Upper lobe of right lung (tissue), 1 donor: ENCODE results near the gene USP31. TPM values are rescaled to one million over a fixed set of nuclear protein-coding genes. Genes with fewer than 3 reads are reported as not detected.

ENCODE experiments used
- ATAC-seq: fragments of 200-7000 bp; cut with Tn5 transposase; one replicate; pipeline ENCODE4 v1.9.1; 2020; ENCODE audit warnings: mild to moderate bottlenecking, moderate library complexity
- DNase-seq: peaks from one replicate; pipeline ENCODE4 v3.0.0-alpha.2; 2020
- H3K27ac ChIP-seq: fragments of 200-600 bp; one replicate; pipeline ENCODE4 v1.8.0; 2022
- H3K27me3 ChIP-seq: fragments of 200-600 bp; one replicate; pipeline ENCODE4 v1.8.0; 2022; ENCODE audit warnings: mild to moderate bottlenecking
- H3K36me3 ChIP-seq: fragments of 200-600 bp; one replicate; pipeline ENCODE4 v1.8.0; 2022
- H3K4me1 ChIP-seq: fragments of 200-600 bp; one replicate; pipeline ENCODE4 v1.8.0; 2022
- H3K4me3 ChIP-seq: fragments of 200-600 bp; one replicate; pipeline ENCODE4 v1.8.0; 2022; ENCODE audit warnings: mild to moderate bottlenecking
- H3K9me3 ChIP-seq: fragments of 200-600 bp; one replicate; pipeline ENCODE4 v1.8.0; 2022
- intact Hi-C: fragments of 100-400 bp; cut with DNase I; formaldehyde crosslinking; loops from one replicate; pipeline ENCODE4 v1.11.0; 2022
- total RNA-seq: library from RNA; stranded (reverse); fragmentation: NEBNext Ultra II Directional; extraction: Animal tissue kit (Norgen Biotek cat#: 25700); gene quantifications from one replicate; pipeline ENCODE4 v1.2.1, GENCODE V29; 2021
- TF ChIP-seq, protein P1 (sequence below): fragments of 200-600 bp; IDR thresholded peaks from one replicate; pipeline ENCODE4 v1.8.0; 2022; ENCODE audit warnings: antibody characterized with exemption
- donor health status: DM: no; HTN: yes; CAD: no; lungs with severe emphysema.

USP31 gene
- total RNA-seq, 1 donor from 2014 or later: 15.9 TPM

DNA sequence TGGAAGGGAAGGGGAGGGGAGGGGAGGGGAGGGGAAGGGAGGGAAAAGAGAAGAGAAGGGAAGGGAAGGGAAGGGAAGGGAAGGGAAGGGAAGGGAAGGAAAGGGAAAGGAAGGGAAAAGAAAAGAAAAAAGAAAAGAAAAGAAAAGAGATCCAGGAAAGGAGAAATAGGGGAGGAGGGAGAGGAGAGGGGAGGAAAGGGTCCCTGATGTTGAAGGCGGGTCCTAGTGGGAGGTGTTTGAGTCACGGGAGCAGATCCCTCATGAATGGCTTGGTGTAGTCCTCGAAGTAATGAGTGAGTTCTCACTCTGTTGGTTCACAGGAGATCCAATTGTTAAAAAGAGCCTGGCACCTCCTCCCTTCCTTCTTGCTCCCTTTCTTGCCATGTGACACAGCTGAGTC, 6.9 kb upstream of the USP31 start:
- Histone ChIP-seq H3K4me3 (no peak overlapping the region), H3K27ac (no peak overlapping the region), H3K36me3 (no peaks in the 10 kb centered on the region), H3K9me3 (no peaks in the 10 kb centered on the region), H3K27me3 (peaks cover 11% of the 10 kb centered on the region), H3K4me1 (no peaks in the 10 kb centered on the region)
- intact Hi-C loops: no loop called here
- no peak for ATAC-seq
- TF ChIP-seq, protein P1, sequence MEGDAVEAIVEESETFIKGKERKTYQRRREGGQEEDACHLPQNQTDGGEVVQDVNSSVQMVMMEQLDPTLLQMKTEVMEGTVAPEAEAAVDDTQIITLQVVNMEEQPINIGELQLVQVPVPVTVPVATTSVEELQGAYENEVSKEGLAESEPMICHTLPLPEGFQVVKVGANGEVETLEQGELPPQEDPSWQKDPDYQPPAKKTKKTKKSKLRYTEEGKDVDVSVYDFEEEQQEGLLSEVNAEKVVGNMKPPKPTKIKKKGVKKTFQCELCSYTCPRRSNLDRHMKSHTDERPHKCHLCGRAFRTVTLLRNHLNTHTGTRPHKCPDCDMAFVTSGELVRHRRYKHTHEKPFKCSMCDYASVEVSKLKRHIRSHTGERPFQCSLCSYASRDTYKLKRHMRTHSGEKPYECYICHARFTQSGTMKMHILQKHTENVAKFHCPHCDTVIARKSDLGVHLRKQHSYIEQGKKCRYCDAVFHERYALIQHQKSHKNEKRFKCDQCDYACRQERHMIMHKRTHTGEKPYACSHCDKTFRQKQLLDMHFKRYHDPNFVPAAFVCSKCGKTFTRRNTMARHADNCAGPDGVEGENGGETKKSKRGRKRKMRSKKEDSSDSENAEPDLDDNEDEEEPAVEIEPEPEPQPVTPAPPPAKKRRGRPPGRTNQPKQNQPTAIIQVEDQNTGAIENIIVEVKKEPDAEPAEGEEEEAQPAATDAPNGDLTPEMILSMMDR: no peak
- DNase-seq: no peak

DNA sequence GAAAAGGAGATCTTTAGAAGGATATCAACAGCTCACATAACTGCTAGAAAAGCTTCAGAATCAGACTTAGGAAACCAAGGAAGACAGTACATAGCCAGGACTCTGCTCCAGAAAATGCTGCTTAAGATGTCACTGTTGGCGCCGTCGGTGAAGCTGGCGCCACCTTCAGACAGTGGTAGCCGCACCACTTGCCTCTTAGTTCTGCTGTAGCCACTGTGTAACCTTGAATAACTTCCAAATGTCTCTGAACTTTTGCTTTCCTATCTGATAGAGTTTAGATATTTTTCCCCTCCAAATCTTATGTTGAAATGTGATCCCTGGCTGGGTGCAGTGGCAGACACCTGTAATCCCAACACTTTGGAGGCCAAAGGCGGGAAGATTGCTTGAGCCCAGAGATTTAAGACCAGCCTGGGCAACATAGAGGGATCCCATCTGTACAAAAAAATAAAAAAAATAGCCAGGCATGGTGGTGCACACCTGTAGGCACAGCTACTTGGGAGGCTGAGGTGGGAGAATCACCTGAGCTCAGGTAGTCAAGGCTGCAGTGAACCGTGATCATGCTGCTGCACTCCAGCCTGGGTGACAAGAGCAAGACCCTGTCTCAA, 6.3 kb upstream of the USP31 start:
- H3K36me3 ChIP-seq: no peaks in the 10 kb centered on the region
- no peak for DNase-seq

DNA sequence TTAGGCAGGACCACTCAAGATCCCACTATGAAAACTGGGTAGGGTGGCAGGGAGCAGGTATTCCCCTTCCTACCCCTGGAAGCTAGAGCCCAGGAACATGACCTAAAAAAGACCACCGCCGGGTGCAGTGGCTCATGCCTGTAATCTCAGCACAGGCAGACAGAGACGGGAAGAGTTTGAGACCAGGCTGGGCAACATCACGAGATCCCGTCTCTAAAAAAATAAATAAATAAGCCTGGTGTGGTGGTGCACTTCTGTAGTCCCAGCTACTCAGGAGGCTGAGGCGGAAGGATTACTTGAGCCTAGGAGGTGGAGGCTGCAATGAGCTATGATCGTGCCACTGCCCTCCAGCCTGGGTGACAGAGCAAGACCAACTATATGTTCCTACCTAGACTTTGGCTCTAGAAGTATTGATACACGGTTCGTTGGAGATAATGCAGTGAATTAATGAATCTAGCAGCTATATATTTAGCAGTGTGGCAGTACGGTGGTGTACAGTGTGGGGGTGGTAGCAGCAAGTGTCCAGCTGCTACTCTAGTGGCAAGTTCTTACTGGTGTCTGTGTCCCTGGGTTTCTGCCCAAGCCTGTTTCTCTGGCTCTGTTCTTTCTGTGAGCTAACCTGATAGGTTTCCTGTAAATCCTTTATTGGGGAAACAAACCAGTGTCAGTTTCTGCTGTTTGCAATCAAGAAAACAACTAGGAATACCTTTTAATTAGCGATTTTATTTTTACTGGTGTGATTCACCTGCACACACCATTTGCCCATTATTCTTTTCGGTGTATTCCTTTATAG, 3.3 kb upstream of the USP31 start:
- no peak for ATAC-seq

More for the DNA sequence above, 6.3 kb upstream of the USP31 start:
- H3K27ac ChIP-seq: no peak overlapping the region
- no peaks in the 10 kb centered on the region for H3K9me3 ChIP-seq
- ATAC-seq: peak; percentile 55
- TF ChIP-seq, protein P1: peak; percentile 33
- no peaks in the 10 kb centered on the region for H3K4me1 ChIP-seq
- no peak overlapping the region for H3K4me3 ChIP-seq
- peaks cover 11% of the 10 kb centered on the region for H3K27me3 ChIP-seq
- intact Hi-C loops: no loop called here

DNA sequence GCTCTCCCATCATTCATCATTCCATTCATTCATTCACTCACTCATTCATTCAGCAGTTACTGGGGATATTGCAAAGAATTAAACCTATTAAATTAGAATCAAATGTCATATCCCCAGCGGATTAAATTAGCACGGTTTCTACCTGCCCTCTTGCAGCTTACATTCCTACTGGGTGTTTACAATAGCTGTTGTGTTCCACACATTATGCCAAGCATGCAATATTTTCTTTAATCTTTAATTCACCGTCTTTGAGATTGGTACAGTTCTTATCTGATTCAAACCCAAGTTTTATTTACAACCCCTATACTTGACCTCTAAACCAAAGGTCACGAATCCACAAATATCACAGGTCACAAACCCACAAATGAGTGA, 727 bp upstream of the USP31 start:
- H3K4me3 ChIP-seq: peak overlapping the region; percentile 53
- intact Hi-C loops: no loop called here
- H3K36me3 ChIP-seq: no peaks in the 10 kb centered on the region
- no peak overlapping the region for H3K27ac ChIP-seq
- TF ChIP-seq, protein P1: no peak
- no peak for ATAC-seq
- peaks cover 18% of the 10 kb centered on the region for H3K4me1 ChIP-seq
- H3K27me3 ChIP-seq: peaks cover 8% of the 10 kb centered on the region
- no peaks in the 10 kb centered on the region for H3K9me3 ChIP-seq
- no peak for DNase-seq

More for the DNA sequence above, 3.3 kb upstream of the USP31 start:
- Histone ChIP-seq H3K27me3 (peaks cover 11% of the 10 kb centered on the region), H3K4me1 (peaks cover 12% of the 10 kb centered on the region), H3K4me3 (no peak overlapping the region), H3K27ac (no peak overlapping the region), H3K9me3 (no peaks in the 10 kb centered on the region), H3K36me3 (no peaks in the 10 kb centered on the region)
- TF ChIP-seq, protein P1: no peak
- no peak for DNase-seq
- intact Hi-C loops: no loop called here

DNA sequence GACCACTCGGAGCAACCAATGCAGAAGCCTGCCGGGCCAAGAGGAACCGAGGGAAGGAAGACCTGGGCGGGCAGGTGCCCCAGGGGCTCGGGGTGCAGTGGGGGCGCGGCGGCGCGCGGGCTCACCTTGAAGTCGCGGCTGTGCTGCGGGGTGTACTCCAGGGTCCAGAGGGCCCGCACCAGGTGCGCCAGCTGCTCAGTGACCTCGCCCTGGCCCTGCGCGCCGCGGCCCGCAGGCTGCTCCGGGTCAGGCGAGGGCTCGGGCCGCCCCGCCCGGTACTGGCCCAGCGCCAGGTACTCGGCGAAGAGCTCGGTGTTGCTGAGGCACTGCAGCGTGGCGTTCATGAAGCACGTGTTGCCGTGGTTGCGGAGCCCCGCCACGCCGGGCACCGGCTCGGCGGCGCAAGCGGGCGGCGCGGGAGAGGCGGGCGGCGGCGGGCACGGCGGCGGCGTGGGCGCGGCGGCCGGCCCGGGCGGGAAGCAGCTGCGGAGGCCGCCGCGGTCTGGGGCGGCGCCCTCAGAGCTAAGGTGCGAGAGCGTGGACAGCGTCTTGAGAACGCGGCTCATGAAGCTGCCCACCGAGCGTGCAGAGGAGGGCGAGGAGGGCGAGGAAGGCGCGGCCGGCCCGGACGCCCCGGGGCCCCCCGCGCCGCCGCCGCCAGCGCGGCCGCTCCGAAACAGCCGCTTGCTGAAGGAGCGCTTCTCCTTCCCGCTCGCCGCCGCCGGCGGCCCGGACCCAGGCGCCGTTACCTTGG, 562 bp downstream of the USP31 start:
- peak; percentile 91 for DNase-seq
- Histone ChIP-seq H3K4me3 (peak overlapping the region; percentile 78), H3K9me3 (no peaks in the 10 kb centered on the region), H3K27me3 (peaks cover 4% of the 10 kb centered on the region), H3K27ac (peak overlapping the region; percentile 70), H3K4me1 (peaks cover 18% of the 10 kb centered on the region), H3K36me3 (no peaks in the 10 kb centered on the region)
- peak; percentile 68 for ATAC-seq
- TF ChIP-seq, protein P1: no peak
- intact Hi-C loops: no loop called here
